SK-N-SH treated with all-trans-retinoic acid at 6 μM for 48 hours (cell line): ENCODE data around the gene HNRNPR.
A peak's percentile ranks its signal among the peaks of the same experiment; 100 is the strongest.

Experiments used
- ATAC-seq: fragments of 200-7000 bp; cut with Tn5 transposase; 3 replicates; pipeline ENCODE4 v1.9.1; 2020; ENCODE audit warnings: mild to moderate bottlenecking, moderate library complexity
- ARNTL ChIP-seq: fragments of 450-650 bp; formaldehyde crosslinking; IDR thresholded peaks from 2 replicates; pipeline ENCODE4 v1.5.0; 2020; ENCODE audit warnings: low read depth, mild to moderate bottlenecking, moderate library complexity, borderline replicate concordance
- BACH2 ChIP-seq: fragments of 250-450 bp; sonication (Bioruptor Pico); IDR thresholded peaks from 2 replicates; pipeline ENCODE4 v1.9.0; 2021; ENCODE audit warnings: mild to moderate bottlenecking, borderline replicate concordance
- CSDC2 ChIP-seq: fragments of 250-450 bp; sonication (Bioruptor Pico); IDR thresholded peaks from 2 replicates; pipeline ENCODE4 v1.5.0; 2020; ENCODE audit warnings: mild to moderate bottlenecking, moderate library complexity
- GLIS3 ChIP-seq: fragments of 250-450 bp; sonication (Bioruptor Pico); IDR thresholded peaks from 2 replicates; pipeline ENCODE4 v1.5.0; 2020; ENCODE audit warnings: mild to moderate bottlenecking, moderate library complexity
- ISL1 ChIP-seq: fragments of 250-450 bp; sonication (Bioruptor Pico); IDR thresholded peaks from 2 replicates; pipeline ENCODE4 v2.1.2; 2022; ENCODE audit warnings: mild to moderate bottlenecking, moderate library complexity
- OSR1 ChIP-seq: fragments of 250-450 bp; sonication (Bioruptor Pico); IDR thresholded peaks from 2 replicates; pipeline ENCODE4 v1.8.0; 2022; ENCODE audit warnings: moderate library complexity, mild to moderate bottlenecking, inconsistent platforms
- POU6F1 ChIP-seq: fragments of 250-450 bp; sonication (Bioruptor Pico); IDR thresholded peaks from 2 replicates; pipeline ENCODE4 v1.8.0; 2021; ENCODE audit warnings: low read depth, mild to moderate bottlenecking, moderate library complexity, borderline replicate concordance
- PPARA ChIP-seq: fragments of 250-450 bp; sonication (Bioruptor Pico); IDR thresholded peaks from 2 replicates; pipeline ENCODE4 v1.5.0; 2020; ENCODE audit warnings: mild to moderate bottlenecking, borderline replicate concordance
- RARB ChIP-seq: fragments of 250-450 bp; sonication (Bioruptor Pico); IDR thresholded peaks from 2 replicates; pipeline ENCODE4 v1.8.0; 2021; ENCODE audit warnings: mild to moderate bottlenecking, moderate library complexity
- SNAI2 ChIP-seq: fragments of 250-450 bp; sonication (Bioruptor Pico); IDR thresholded peaks from 2 replicates; pipeline ENCODE4 v1.5.0; 2020; ENCODE audit warnings: mild to moderate bottlenecking, moderate library complexity
- TCF4 ChIP-seq: fragments of 250-450 bp; sonication (Bioruptor Pico); IDR thresholded peaks from 2 replicates; pipeline ENCODE4 v1.8.0; 2021; ENCODE audit warnings: mild to moderate bottlenecking, moderate library complexity, borderline replicate concordance
- TOX ChIP-seq: fragments of 250-450 bp; sonication (Bioruptor Pico); IDR thresholded peaks from 2 replicates; pipeline ENCODE4 v1.8.0; 2021; ENCODE audit warnings: mild to moderate bottlenecking, moderate library complexity, borderline replicate concordance
- ZFP3 ChIP-seq: fragments of 250-450 bp; sonication (Bioruptor Pico); IDR thresholded peaks from 2 replicates; pipeline ENCODE4 v1.5.0; 2020; ENCODE audit warnings: mild to moderate bottlenecking, moderate library complexity
- ZFP30 ChIP-seq: fragments of 450-650 bp; formaldehyde crosslinking; IDR thresholded peaks from 2 replicates; pipeline ENCODE4 v1.5.0; 2022; ENCODE audit warnings: mild to moderate bottlenecking, moderate library complexity
- ZNF70 ChIP-seq: fragments of 450-650 bp; formaldehyde crosslinking; IDR thresholded peaks from 2 replicates; pipeline ENCODE4 v1.5.0; 2020; ENCODE audit warnings: mild to moderate bottlenecking, moderate library complexity
- ZNF8 ChIP-seq: fragments of 450-650 bp; formaldehyde crosslinking; IDR thresholded peaks from 2 replicates; pipeline ENCODE4 v1.5.0; 2020; ENCODE audit warnings: mild to moderate bottlenecking, moderate library complexity
- TF ChIP-seq, protein P1 (sequence below): fragments of 250-450 bp; sonication (Bioruptor Pico); IDR thresholded peaks from 2 replicates; pipeline ENCODE4 v1.5.1; 2021; ENCODE audit warnings: mild to moderate bottlenecking, moderate library complexity
- TF ChIP-seq, protein P2 (sequence below): fragments of 250-450 bp; sonication (Bioruptor Pico); IDR thresholded peaks from 2 replicates; pipeline ENCODE4 v1.8.0; 2020; ENCODE audit warnings: mild to moderate bottlenecking, moderate library complexity, borderline replicate concordance
- TF ChIP-seq, protein P3 (sequence below): fragments of 250-450 bp; sonication (Bioruptor Pico); IDR thresholded peaks from 2 replicates; pipeline ENCODE4 v1.5.0; 2020; ENCODE audit warnings: mild to moderate bottlenecking, moderate library complexity

The HNRNPR gene

DNA sequence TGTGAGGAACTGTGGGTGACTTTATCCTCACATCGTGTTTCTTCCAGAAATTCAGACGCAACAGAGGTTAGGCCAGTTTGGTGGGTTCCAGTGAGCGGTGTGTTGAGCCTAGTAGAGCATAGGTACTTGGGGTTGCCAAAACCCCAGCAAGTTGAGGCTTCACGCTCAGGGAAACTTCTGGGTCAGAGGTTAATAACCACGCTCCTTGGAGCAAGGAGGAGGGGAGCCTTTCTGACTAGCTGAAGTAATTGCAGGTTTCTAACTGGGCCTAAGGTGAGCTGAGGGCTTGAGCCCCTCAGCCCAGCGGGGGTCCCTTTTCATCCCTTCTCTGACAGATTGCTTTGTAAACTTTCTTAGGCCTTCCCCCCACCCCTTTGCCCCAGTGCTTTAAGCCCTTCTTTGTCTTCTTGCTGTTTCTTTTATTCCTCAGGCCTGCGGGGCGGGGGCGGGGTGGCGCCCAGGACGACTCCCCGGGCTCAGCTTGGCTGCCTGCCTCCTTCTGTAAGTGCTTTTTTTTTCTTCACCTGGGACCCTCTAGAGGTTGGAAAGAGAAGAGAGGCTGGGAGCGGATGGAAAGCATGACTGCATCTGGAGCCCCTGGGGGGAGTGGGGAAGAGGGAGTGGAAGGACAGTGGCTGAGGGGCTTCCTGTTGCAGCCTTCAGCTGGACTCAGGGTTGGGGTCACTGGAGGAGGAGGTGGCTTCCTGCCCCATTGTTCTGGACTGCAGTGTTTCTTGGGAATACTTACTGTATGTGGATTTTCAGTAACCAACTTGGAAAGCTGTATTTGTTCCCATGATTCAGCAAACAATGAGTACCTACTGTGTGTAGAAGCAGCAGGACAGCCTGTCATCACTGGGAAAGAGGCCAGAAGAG lies 26.9 kb upstream of the HNRNPR start:
- TF ChIP-seq CSDC2 (CRISPR knock-in tag) (no peak), ZNF70 (CRISPR knock-in tag) (no peak), POU6F1 (CRISPR knock-in tag) (no peak), TOX (CRISPR knock-in tag) (no peak), RARB (CRISPR knock-in tag) (no peak)
- ATAC-seq = no peak

GRCh38 chr1:23370330-23370708 lies 26.2 kb upstream of the HNRNPR start:
- TF ChIP-seq GLIS3 (CRISPR knock-in tag) (no peak), RARB (CRISPR knock-in tag) (no peak), TOX (CRISPR knock-in tag) (no peak), TCF4 (no peak), POU6F1 (CRISPR knock-in tag) (no peak), ZNF70 (CRISPR knock-in tag) (no peak), ZNF8 (no peak), PPARA (CRISPR knock-in tag) (no peak)
- TF ChIP-seq, protein P1, sequence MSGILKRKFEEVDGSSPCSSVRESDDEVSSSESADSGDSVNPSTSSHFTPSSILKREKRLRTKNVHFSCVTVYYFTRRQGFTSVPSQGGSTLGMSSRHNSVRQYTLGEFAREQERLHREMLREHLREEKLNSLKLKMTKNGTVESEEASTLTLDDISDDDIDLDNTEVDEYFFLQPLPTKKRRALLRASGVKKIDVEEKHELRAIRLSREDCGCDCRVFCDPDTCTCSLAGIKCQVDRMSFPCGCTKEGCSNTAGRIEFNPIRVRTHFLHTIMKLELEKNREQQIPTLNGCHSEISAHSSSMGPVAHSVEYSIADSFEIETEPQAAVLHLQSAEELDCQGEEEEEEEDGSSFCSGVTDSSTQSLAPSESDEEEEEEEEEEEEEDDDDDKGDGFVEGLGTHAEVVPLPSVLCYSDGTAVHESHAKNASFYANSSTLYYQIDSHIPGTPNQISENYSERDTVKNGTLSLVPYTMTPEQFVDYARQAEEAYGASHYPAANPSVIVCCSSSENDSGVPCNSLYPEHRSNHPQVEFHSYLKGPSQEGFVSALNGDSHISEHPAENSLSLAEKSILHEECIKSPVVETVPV = no peak
- TF ChIP-seq, protein P2, sequence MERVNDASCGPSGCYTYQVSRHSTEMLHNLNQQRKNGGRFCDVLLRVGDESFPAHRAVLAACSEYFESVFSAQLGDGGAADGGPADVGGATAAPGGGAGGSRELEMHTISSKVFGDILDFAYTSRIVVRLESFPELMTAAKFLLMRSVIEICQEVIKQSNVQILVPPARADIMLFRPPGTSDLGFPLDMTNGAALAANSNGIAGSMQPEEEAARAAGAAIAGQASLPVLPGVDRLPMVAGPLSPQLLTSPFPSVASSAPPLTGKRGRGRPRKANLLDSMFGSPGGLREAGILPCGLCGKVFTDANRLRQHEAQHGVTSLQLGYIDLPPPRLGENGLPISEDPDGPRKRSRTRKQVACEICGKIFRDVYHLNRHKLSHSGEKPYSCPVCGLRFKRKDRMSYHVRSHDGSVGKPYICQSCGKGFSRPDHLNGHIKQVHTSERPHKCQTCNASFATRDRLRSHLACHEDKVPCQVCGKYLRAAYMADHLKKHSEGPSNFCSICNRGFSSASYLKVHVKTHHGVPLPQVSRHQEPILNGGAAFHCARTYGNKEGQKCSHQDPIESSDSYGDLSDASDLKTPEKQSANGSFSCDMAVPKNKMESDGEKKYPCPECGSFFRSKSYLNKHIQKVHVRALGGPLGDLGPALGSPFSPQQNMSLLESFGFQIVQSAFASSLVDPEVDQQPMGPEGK = no peak
- ATAC-seq = no peak

- ATAC-seq = peak; percentile 41
- TF ChIP-seq ISL1 (CRISPR knock-in tag) (no peak), TCF4 (no peak), ZNF70 (CRISPR knock-in tag) (no peak), ZFP3 (CRISPR knock-in tag) (no peak), ARNTL (no peak), RARB (CRISPR knock-in tag) (no peak), BACH2 (CRISPR knock-in tag) (no peak), ZNF8 (no peak), OSR1 (CRISPR knock-in tag) (no peak), SNAI2 (CRISPR knock-in tag) (no peak), ZFP30 (no peak), CSDC2 (CRISPR knock-in tag) (no peak), POU6F1 (CRISPR knock-in tag) (no peak)
- TF ChIP-seq, protein P1 = no peak
- TF ChIP-seq, protein P3, sequence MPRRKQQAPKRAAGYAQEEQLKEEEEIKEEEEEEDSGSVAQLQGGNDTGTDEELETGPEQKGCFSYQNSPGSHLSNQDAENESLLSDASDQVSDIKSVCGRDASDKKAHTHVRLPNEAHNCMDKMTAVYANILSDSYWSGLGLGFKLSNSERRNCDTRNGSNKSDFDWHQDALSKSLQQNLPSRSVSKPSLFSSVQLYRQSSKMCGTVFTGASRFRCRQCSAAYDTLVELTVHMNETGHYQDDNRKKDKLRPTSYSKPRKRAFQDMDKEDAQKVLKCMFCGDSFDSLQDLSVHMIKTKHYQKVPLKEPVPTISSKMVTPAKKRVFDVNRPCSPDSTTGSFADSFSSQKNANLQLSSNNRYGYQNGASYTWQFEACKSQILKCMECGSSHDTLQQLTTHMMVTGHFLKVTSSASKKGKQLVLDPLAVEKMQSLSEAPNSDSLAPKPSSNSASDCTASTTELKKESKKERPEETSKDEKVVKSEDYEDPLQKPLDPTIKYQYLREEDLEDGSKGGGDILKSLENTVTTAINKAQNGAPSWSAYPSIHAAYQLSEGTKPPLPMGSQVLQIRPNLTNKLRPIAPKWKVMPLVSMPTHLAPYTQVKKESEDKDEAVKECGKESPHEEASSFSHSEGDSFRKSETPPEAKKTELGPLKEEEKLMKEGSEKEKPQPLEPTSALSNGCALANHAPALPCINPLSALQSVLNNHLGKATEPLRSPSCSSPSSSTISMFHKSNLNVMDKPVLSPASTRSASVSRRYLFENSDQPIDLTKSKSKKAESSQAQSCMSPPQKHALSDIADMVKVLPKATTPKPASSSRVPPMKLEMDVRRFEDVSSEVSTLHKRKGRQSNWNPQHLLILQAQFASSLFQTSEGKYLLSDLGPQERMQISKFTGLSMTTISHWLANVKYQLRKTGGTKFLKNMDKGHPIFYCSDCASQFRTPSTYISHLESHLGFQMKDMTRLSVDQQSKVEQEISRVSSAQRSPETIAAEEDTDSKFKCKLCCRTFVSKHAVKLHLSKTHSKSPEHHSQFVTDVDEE (CRISPR knock-in tag) = no peak
- TF ChIP-seq, protein P2 = no peak
These were observed 25.4 kb upstream of the HNRNPR start, which contains the start of gene ZNF436 for GRCh38 chr1:23369335-23370013. Gene ZNF436, minus strand, starts transcription at chr1:23369836. Its CDS starts 1,831 bp downstream, at chr1:23368005.
